DMS 273 treated with DMSO at 0.1 percent for 48 hours (cell line): Measurements from ENCODE around the gene HYAL1.
"Not testable (repeated sequence)": the region's sequence is repeated elsewhere in the genome, so short reads cannot be mapped to it uniquely, and the experiment has no call there.

Experiments used
- DNase-seq: peaks from one replicate; lab custom pipeline; 2025; lab: John Stamatoyannopoulos, UW

HYAL1 gene

DNA sequence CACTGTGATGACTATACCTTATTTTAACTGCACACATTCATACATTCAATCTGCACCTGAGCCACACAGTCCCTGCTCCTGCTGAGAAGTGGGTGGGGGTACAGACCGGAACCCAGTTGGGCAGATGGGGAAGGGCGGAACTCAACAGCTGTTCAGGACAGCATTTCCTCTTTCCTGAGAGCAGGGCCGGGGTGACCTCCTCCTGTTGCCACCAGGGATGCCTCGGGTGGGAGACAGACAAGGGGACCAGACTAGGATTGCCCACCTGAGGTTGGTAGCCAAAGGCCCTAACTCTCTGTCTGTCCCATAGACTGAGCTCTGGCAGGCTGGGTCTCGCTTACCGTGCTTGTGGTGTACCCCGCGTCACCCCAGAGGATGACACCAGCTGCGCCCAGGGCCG is 15.2 kb upstream of the HYAL1 start:
- DNase-seq: no peak

GRCh38 chr3:50318163-50318562 is 14.8 kb upstream of the HYAL1 start:
- DNase-seq: no peak

GRCh38 chr3:50317300-50317699 is 13.9 kb upstream of the HYAL1 start:
- no peak for DNase-seq

DNA sequence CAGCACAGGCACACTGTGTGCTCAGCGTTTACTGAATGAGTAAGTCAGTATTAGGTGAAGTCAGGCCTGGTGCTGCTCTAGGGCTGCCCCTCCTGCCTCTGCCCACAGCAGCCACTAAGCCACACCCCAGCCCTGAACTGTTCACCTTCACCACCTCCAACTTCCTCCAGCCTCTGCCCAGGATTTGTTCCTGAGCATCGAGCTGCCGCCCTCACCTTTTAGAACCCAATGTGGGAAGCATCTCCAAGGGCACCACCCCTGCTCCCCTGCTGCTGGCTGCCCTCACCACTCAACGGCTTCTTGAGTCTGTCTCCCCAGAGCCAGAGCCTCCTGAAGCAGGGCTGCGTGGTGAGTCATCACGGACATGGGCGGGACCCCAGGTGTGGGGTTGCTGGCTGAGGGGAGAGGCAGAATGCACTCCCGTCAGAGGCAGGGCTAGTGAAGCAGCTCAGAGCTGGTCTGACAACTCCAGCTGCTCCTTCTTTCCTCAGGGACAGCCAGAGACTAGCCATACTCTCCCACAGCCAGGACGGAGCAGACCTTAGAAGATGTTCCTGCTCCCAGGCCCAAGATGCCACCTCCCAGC is 13.4 kb upstream of the HYAL1 start:
- DNase-seq: no peak

GRCh38 chr3:50314816-50315215 is 11.4 kb upstream of the HYAL1 start:
- no peak for DNase-seq

DNA sequence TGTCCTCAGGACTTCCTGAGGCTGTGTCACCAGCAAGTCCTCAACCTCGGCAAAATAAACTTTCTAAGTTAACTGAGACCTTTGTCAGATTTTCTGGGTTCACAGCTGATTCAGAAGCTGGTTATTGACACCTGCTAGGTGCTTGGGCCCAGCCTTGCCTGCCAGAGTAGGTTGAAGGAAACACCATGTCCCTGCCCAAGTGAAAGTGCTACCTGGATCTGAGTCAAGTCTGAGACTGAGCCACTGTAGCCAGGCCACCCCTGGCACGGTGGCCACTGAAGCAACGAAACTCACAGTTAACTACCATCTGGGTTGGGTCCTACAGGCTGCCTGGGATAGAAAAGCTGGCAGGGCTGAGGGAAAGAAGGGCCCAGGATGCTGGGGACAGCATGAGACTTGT is 11.0 kb upstream of the HYAL1 start:
- no peak for DNase-seq

GRCh38 chr3:50312041-50312440 is 8.7 kb upstream of the HYAL1 start:
- DNase-seq: not testable (repeated sequence)

GRCh38 chr3:50304601-50305000 is 1.2 kb upstream of the HYAL1 start:
- no peak for DNase-seq

GRCh38 chr3:50302095-50303012 is 1.0 kb downstream of the HYAL1 start:
- no peak for DNase-seq

- no peak for DNase-seq
Measured at GRCh38 chr3:50300681-50301254, 2.6 kb downstream of the HYAL1 start.

- DNase-seq: peak; percentile 23
Measured at GRCh38 chr3:50299929-50300680, 3.3 kb downstream of the HYAL1 start.

- no peak for DNase-seq
Measured at GRCh38 chr3:50299638-50299928, 3.8 kb downstream of the HYAL1 start.

DNA sequence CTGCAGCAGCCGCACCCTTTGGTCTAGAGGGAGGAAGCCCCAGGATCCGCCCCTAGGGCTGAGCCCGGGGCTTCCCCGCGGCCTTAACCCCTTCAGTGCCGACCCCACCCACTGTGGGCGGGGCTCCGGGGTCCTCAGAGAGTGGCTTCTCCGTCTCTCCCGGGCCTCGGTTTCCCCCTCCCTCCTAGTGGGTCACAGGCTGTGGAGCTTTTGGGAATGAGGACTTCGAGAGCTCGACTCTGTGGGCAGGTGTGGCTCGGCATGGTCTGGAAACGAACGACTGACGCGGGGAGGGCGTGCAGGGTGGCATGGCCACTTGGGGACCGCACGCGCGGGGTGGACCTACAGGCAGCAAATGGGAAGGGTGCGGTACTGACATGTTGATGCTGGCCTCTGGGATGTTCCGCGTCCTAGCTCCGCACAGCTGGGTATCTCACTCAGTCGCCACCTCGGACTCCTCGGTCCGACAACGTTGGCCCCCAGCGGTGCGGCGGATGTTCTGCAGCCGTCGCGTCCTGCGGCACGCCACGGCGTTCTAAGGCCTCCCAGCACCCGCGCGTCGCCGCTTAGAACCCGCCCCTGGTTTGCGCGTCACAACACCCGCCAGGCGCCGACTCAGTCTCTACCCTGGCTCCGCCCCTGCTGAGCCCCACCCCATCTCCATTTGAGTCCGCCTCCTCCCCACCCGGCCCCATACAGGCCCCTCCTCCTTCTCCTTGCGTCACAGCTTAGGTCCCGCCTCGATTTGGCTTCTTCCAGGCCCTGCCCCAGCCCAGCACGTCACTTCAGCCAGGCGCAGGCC is 4.3 kb downstream of the HYAL1 start, which contains the start of the genes HYAL3 and NAA80:
Gene HYAL3 (minus strand): TSS at position 570 of the 802 bp plus-strand sequence. CDS start 3,803 bp downstream, outside the sequence.
Gene NAA80 (minus strand): TSS at position 570 of the 802 bp plus-strand sequence. CDS start 1,942 bp downstream, outside the sequence.
- DNase-seq: peak; percentile 91

DNA sequence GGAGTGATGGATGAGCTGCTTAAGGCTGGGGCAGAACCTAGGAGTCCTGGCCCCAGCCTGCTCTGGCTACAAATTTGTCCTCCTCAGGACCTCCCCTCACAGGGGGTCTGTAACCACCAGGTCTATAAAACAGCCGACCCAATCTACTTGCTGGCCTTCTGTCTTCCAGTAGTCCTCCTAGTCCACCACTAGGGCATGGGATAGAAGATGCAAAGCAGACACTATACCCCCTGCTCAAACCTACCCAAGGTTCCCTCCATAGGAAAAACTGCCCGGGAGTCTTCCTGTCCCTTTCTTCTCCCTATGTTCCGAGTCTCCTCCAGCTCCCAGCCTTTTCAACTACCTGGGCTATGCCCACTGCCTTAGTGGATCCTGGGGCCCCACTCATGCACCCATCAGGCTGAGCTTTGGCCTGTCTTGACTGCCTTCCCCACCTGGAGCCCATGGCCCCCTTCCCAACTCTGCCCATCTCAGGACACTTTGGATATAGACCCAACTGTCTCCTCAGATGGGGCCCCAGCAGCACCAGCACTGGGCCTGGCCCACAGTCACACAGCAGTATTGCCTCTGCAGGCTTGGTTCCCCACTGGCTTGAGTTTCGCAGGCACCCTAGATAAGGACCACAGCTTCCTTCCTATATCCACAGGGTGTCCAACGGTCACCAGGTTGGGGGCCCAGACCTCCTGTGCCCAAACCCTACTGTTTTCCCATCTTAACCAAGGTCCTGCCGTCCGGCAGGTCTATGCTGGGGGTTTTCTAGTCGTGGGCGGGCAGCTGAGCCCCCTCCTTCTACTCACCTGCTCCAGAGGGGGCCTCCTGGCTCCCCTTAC is 5.3 kb downstream of the HYAL1 start:
- DNase-seq: no peak

DNA sequence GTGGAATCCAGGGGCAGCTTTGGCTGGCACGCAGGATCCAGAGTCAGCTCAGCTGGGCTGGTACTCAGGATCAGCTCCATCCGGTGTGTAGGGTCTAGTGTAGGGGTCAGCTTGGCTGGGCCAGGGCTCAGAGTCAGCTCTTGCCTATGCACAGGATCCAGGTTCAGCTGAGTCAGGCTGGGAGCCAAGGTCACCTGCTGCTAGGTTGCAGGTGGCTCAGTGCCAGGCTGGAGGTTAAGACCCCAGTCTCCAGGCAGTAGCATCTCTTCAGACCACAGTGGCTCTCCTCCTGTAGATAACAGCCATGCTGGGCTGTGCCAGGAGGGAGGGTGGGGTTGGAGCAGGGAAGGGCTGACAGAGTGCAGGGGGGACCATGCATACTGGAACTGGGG is 6.0 kb downstream of the HYAL1 start:
- no peak for DNase-seq

DNA sequence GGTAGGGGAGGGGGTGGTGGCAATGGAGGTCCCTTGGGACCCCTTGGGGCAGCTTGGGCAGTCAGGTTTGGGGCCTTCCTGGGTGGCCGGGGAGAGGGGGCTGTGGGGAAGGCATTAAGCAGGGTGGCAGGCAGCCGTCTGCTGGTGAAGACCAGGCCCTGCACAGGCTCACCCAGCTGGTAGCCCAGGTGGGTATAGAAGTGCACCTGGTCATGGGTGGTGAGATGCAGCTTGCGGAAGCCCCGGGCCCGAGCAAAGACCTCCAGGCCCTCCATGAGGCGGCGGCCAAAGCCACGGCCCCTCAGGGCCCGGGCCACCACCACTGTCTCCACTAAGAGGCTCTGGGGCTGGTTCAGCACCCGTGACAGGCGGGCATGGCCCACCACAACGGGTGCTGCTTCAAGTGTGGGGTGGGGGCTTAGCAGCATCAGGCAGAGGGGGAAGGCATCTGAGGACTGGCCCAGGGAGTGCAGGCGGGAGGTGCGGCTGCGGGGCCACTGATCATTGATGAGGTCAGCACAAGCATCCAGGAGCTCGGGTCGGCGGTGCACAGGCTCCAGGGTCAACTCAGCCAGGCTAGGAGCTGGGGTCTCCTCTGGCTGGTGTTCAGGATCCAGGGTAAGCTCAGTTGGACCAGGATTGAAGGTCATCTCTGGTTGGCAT is 6.5 kb downstream of the HYAL1 start:
- no peak for DNase-seq

- no peak for DNase-seq
Measured at GRCh38 chr3:50295553-50296431, 7.6 kb downstream of the HYAL1 start.

DNA sequence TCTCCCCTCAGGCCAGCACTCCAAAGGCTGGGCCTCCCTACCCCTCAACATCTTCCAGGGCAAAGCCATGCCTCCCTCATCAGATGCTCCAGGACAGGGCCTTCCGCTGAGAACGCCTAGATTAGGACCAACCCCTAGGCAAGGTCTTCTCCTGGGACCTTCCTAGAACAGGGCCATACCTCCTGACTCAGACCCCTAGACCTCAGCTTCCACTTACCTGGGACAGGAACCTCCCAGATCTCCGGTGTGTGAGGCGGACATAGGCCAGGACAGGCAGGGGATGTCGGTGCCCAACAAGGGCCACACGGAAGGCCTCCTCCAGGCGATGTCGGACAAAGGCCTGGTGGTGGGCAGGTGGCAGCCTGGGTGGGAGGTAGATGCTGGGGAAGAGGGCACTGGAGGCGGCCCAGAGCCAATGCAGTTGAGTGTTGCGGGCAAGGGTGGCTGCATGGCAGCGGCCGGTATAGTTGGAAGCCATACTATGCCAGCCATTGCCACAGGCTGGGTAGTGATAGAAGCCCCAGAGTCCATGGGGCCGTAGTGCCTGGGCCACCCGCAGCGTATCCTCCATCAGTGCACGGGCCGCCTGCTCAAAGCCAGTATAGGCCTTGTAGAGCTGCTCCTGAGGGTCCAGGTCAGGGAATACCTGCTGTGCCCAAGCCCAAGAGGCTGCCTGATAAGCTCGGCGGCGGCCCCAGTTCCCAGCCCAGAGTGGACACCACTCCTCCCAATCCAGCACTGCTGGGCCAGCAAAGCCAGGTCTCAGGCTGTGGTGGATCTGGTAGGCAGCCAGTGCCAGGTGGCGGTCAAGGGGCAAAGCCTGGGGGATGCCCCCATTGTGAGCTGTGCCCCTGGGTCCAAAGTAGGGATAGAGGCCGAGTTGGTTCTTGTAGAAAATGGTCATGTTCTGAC is 8.6 kb downstream of the HYAL1 start:
- DNase-seq: no peak
